Right kidney (tissue), 9 donors: ENCODE data around the gene MYCBPAP.

Source experiments
- DNase-seq: peaks from one replicate; pipeline ENCODE4 v3.0.0-alpha.2; 2016
- long read RNA-seq, 8 donors: transcript quantifications; one replicate each; lab custom pipeline, GENCODE V29; 2026

The MYCBPAP gene, protein sequence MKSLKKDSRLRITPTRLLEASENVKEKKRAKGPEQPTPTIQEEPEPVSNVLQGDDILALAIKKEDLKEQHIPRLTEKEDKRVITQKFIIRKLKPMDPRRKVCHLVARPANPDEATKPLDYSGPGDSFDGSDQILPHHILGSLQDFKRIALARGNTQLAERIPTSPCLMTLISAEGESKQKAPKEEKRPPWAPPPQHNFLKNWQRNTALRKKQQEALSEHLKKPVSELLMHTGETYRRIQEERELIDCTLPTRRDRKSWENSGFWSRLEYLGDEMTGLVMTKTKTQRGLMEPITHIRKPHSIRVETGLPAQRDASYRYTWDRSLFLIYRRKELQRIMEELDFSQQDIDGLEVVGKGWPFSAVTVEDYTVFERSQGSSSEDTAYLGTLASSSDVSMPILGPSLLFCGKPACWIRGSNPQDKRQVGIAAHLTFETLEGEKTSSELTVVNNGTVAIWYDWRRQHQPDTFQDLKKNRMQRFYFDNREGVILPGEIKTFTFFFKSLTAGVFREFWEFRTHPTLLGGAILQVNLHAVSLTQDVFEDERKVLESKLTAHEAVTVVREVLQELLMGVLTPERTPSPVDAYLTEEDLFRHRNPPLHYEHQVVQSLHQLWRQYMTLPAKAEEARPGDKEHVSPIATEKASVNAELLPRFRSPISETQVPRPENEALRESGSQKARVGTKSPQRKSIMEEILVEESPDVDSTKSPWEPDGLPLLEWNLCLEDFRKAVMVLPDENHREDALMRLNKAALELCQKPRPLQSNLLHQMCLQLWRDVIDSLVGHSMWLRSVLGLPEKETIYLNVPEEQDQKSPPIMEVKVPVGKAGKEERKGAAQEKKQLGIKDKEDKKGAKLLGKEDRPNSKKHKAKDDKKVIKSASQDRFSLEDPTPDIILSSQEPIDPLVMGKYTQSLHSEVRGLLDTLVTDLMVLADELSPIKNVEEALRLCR
- long read RNA-seq, donor 1 = 0 reads
- long read RNA-seq, donor 2, partial matches to known transcripts = 0 of 1 reads
- long read RNA-seq, donor 2, other reads (novel, unspliced or antisense) = 0 of 1 reads
- long read RNA-seq, donor 3 = 0 reads
- long read RNA-seq, donor 4 = 0 reads
- long read RNA-seq, donor 5 = 0 reads
- long read RNA-seq, donor 6 = 0 reads
- long read RNA-seq, donor 7 = 0 reads
- long read RNA-seq, donor 8 = 0 reads

GRCh38 chr17:50507871-50508572, at the start of gene MYCBPAP:
Gene MYCBPAP (plus strand): TSS chr17:50508439. CDS start chr17:50508675, 236 bp downstream.
- peak; percentile 56 for DNase-seq

DNA sequence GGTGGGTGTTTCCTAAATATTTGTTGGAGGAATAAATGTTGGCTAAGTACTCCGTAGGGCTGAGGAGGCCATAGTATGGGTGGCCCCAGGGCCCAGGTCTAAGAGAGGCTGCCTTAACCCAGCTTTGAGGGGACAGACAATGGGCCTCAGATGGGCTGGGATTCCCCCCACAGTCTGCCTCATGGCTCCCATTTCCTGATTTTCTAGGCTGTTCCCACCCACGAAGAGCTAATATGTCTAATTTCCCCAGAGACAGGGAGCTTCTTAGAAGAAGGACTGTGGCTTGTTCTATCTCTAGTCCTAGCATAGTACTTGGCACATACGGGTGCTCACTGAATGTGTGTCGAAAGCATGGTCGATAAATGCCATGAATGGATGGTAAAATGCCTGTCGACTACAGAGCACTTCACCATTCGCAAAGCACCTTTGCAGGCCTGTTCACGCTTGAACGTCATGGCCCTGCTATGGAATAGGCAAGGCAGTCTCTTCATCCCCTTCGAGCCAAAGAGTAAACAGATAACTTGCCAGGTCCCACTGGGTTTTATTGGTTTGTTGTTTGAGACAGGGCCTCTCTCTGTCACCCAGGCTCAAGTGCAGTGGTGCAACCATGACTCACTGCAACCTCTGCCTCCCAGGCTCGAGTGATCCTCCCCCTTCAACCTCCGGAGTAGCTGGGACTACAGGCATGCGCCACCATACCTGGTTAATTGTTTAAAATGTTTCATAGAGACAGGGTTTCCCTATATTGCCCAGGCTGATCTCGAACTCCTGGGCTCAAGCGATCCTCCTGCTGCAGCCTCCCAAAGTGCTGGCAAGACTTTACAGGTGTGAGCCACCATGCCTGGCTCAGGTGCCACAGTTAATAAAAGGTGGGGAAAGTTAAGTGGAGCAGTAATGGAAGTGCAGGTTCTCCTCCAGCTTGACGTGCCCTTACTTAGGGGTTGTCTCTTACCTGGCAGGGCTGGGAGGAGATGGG, 49.2 kb upstream of the MYCBPAP start:
- DNase-seq = no peak

DNA sequence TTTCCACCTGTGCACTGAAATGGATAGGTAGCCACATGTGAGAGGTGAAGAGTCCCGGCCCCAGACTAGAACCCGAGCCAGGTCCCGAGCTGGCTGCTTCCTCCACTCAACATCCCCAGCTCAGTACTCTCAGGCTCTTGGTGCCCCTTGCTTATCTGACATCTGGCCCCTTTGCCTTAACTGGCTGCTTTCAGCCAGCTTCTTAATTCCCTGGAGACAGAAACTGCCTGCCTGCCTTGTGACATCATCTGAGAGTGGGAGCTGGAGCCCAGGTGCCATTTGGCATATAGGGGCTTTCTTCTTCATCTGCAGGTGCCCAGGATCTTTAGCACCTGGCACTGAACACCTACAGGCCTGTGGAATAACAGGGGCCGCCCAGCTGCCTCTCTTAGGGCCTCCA, 48.5 kb upstream of the MYCBPAP start:
- DNase-seq = no peak

GRCh38 chr17:50460831-50461526, 47.3 kb upstream of the MYCBPAP start:
- DNase-seq = no peak

GRCh38 chr17:50461550-50462132, 46.6 kb upstream of the MYCBPAP start:
- DNase-seq = no peak

- DNase-seq = no peak
These were observed 45.8 kb upstream of the MYCBPAP start for GRCh38 chr17:50462446-50462845.

DNA sequence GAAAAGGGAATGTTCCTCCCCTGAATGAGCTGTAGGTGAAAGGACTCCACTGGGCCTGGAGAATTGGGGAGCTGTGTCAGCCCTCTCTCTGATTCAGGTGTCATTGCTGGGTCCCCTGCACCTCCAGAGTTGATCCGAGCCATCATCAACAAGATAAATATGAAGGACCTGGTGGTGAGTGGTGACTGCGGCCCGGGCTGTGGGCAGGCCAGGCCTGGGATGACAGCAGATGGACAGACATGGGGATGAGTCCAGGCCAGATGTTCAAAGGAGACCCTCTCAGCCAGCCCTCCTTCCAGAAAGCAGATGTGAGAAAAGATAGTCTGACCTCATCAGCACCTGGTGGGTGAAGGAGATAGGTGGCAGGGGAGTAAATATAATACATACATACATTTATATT, 44.1 kb upstream of the MYCBPAP start:
- DNase-seq = no peak

GRCh38 chr17:50464736-50465135, 43.5 kb upstream of the MYCBPAP start:
- DNase-seq = no peak

DNA sequence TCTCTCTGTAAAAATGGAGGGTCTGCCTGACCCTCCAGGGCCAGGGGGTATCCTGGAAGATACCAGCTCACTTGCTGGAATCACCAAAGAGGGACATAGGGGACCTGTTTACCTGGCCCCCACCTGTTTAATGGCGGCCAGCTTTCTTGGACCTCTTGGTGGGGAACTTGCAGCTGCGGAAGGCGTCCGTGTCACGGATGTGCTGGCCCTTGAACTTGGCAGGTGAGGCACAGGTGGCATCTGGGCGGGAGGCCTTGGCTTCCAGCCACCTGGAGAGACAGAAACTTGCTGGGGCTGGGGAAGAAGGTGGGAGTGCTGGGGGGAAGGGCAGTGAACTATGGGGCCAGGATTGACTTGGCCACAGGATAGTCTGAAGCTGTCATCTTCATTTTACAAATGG, 43.1 kb upstream of the MYCBPAP start:
- DNase-seq = no peak

DNA sequence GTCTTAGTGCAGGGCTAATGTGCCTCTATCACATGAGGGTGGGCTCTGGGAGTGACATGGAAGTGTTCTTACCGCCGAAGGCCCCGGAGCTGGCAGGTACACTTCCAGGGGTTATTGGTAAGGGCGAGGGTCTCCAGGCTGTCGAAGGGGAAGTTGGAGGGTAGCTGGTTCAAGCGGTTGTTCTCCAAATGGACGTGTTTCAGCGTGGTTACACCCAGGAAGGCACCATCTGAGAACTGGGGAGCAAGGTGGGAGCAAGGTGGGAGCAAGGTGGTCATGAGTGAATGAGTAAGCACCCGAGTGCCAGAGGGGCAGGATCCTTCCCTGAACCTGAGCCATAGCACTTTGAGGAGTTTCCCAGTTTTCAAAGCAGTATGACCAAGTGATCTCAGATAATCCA, 42.6 kb upstream of the MYCBPAP start:
- no peak for DNase-seq

- DNase-seq = no peak
These were observed 41.7 kb upstream of the MYCBPAP start for GRCh38 chr17:50466371-50467113.

DNA sequence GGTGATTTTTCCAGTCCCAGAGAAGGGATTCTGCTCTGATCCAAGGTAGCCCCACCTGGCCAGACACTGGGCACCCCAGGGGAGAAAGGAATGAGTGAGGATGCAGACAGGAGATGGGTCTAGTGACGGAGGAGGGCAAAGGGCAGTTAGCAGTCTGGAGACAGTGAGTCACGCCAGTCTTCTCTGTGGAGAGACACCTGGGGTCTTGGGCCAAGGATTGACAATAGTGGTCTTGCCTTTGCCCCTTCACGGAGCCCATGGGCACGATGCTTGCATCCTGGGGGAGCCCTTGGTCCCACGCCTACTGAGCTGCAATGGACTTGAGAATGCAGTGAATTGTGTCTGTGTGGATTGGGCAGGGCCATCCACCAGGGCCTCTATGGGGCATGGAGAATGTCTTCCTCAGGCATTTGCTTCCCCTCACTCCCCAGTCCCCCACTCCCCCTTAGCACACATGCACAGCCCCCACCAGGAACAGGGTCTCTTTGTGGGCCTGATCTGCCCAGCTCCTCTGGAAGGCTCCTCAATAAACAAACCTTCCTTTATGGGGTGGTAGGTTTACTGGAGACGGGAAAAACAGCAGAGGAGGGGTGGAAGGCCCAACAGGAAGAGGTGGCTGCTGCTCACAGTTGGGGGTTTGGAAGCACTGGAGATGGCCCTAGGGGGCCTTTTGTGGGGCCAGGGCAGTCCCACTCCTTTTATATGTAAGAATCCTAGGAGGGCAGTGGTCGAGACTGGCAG, 41.0 kb upstream of the MYCBPAP start:
- DNase-seq = no peak

- DNase-seq = no peak
These were observed 40.4 kb upstream of the MYCBPAP start for GRCh38 chr17:50467855-50468303.

GRCh38 chr17:50468304-50469207, 39.7 kb upstream of the MYCBPAP start, which contains the start of gene CHAD:
Gene CHAD (minus strand): TSS chr17:50468880. CDS start chr17:50468813, 67 bp downstream.
- peak; percentile 47 for DNase-seq

DNA sequence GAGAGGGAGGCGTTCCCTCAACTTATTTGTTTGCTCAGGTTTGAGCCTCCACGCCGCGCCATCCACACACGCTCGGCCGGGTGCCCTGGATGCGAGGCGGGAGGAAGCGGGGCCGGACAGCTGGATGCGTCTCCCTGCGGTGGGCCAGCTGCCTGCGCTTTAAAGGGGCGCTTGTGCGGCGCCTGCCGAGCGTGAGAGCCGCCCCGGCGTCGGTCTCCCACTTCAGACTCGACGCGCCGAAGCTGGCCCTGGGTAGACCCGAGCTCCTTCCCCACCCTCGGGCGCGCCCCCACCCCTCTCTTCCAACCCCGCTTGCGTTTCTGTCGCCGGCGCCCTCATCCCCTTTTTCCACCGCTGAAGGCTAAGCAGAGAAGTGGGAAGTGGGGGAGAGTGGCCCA, 39.0 kb upstream of the MYCBPAP start:
- no peak for DNase-seq

DNA sequence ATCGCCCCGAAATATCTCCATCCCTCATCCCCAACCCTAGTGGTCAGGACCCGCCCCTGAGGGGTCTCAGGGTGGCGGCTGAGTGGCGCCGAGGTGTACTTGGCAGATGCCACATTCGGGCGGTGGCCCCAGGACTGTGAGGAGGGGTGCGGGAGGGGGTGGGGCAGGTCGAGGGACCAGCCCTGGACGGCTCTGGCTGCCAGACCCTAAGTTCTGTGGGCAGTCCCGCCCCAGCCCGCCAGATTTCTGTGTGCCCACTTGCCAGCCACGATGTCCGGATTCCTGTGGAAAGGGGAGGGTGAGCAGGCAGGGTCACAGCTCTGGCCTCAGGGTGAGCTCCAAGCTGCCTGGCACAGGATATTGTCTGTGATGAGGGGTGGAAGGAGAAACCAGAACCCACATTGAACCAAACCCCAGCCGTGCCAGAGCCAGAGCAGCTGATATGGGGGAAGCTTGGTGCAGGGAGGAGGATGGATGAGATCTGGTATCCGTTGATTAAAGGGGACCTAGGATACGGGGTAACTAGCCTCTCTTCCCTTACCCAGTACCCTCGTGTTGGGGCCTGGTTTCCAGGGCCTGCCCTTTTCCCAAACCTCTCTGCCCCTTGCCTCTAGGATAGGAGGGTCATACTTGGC, 38.5 kb upstream of the MYCBPAP start:
- DNase-seq = no peak

GRCh38 chr17:50470426-50470825, 37.8 kb upstream of the MYCBPAP start:
- DNase-seq = peak; percentile 23
